Activated CD8-positive, alpha-beta memory T cell treated with anti-CD3 and anti-CD28 coated beads for 24 hours (primary cell): Measurements from ENCODE around the gene DGCR8.
"Not testable (repeated sequence)": the region's sequence is repeated elsewhere in the genome, so short reads cannot be mapped to it uniquely, and the experiment has no call there.

Experiments used
- DNase-seq: peaks from one replicate; pipeline ENCODE4 v3.0.0-alpha.2; 2020

The DGCR8 gene

GRCh38 chr22:20053407-20054033 lies 26.5 kb upstream of the DGCR8 start:
- DNase-seq: no peak

GRCh38 chr22:20054034-20054427 lies 26.0 kb upstream of the DGCR8 start:
- DNase-seq: no peak

GRCh38 chr22:20054485-20054884 lies 25.6 kb upstream of the DGCR8 start:
- no peak for DNase-seq

- DNase-seq: no peak
Observed at GRCh38 chr22:20055144-20055543, 24.9 kb upstream of the DGCR8 start.

- no peak for DNase-seq
Observed at GRCh38 chr22:20055654-20056053, 24.4 kb upstream of the DGCR8 start.

- DNase-seq: no peak
Observed at GRCh38 chr22:20056161-20056560, 23.9 kb upstream of the DGCR8 start.

GRCh38 chr22:20056696-20057386 lies 23.2 kb upstream of the DGCR8 start:
- no peak for DNase-seq

GRCh38 chr22:20057596-20058268 lies 22.3 kb upstream of the DGCR8 start:
- DNase-seq: no peak

- DNase-seq: no peak
Observed at GRCh38 chr22:20058989-20059770, 20.9 kb upstream of the DGCR8 start.

GRCh38 chr22:20060700-20061480 lies 19.2 kb upstream of the DGCR8 start:
- no peak for DNase-seq

- DNase-seq: no peak
Observed at GRCh38 chr22:20061481-20061861, 18.6 kb upstream of the DGCR8 start.

GRCh38 chr22:20062043-20062765 lies 17.8 kb upstream of the DGCR8 start:
- no peak for DNase-seq

GRCh38 chr22:20062766-20063083 lies 17.3 kb upstream of the DGCR8 start:
- no peak for DNase-seq

- DNase-seq: no peak
Observed at GRCh38 chr22:20063271-20064139, 16.5 kb upstream of the DGCR8 start.

- no peak for DNase-seq
Observed at GRCh38 chr22:20064140-20064480, 15.9 kb upstream of the DGCR8 start.

- no peak for DNase-seq
Observed at GRCh38 chr22:20064545-20065262, 15.3 kb upstream of the DGCR8 start.

GRCh38 chr22:20065896-20066616 lies 14.0 kb upstream of the DGCR8 start:
- DNase-seq: no peak

- DNase-seq: no peak
Observed at GRCh38 chr22:20066617-20067383, 13.2 kb upstream of the DGCR8 start.

GRCh38 chr22:20067384-20067682 lies 12.7 kb upstream of the DGCR8 start:
- DNase-seq: not testable (repeated sequence)
